H1 (cell line): ENCODE results near the gene SPINK4.

Experiments
- CBX5 ChIP-seq: fragments of 300-800, 300-1000 bp; sonication (generic); IDR thresholded peaks from 2 replicates; pipeline ENCODE4 v1.7.1; 2016; ENCODE audit warnings: antibody characterized with exemption, low read length, low read depth
- EP300 ChIP-seq, 2 experiments: IDR thresholded peaks; 1 replicate in 1 of 2; 2 replicates in 1 of 2; pipeline ENCODE4 v1.6.1; 2011 to 2012; ENCODE audit warnings: low read depth in 2 of 2, low read length in 2 of 2, mild to moderate bottlenecking in 2 of 2, borderline replicate concordance in 1 of 2, inconsistent platforms in 1 of 2, moderate library complexity in 1 of 2
- EZH2 ChIP-seq: fragments of 200-600 bp; sonication (generic); IDR thresholded peaks from 2 replicates; pipeline ENCODE4 v1.7.1; 2012; ENCODE audit warnings: low read depth, mild to moderate bottlenecking, moderate library complexity, low read length, inconsistent platforms; ENCODE audit not compliant: severe bottlenecking
- POLR2A ChIP-seq, 2 experiments: IDR thresholded peaks; 1 replicate in 1 of 2; 2 replicates in 1 of 2; pipeline ENCODE4 v1.6.1; 2011; ENCODE audit warnings: low read depth in 2 of 2, low read length in 2 of 2, mild to moderate bottlenecking in 2 of 2; ENCODE audit errors: control extremely low read depth in 1 of 2
- SIN3A ChIP-seq, 2 experiments: IDR thresholded peaks in 1 of 2; conservative IDR thresholded peaks in 1 of 2; 2 replicates each; pipeline ENCODE4 v1.6.1; 2011 to 2012; ENCODE audit warnings: low read length in 2 of 2, improper control_type of control experiment in 1 of 2, low read depth in 1 of 2, mild to moderate bottlenecking in 1 of 2
- TF ChIP-seq, protein P1 (sequence below), 3 experiments: IDR thresholded peaks; 1 replicate in 2 of 3; 2 replicates in 1 of 3; pipeline versions ENCODE4 v1.5.1 to v1.6.1; 2011; ENCODE audit warnings: low read length in 3 of 3, mild to moderate bottlenecking in 3 of 3, inconsistent platforms in 2 of 3, low read depth in 1 of 3, moderate library complexity in 1 of 3; ENCODE audit not compliant: insufficient read depth in 1 of 3; ENCODE audit errors: control extremely low read depth in 1 of 3

DNA sequence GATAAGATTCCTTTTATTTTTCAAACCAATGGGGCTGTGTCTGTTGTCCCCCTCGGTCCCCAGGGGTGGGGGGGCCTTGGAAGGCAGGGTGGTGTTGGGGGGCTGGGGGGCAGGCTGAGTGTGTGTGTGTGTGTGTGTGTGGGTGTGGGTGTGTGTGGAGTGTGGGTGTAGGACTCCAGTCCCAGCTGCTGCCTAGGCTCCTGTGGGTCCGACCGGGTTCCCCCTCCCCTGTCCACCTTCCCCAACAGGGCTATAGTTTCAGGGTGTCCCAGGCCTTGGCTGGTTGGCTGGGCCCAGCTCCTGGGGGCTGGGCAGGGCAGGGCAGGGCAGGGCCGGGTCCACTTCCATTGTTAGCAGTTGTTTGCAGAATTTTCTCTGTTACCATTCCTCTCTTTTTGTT is 48.3 kb downstream of the SPINK4 start:
- TF ChIP-seq, protein P1, sequence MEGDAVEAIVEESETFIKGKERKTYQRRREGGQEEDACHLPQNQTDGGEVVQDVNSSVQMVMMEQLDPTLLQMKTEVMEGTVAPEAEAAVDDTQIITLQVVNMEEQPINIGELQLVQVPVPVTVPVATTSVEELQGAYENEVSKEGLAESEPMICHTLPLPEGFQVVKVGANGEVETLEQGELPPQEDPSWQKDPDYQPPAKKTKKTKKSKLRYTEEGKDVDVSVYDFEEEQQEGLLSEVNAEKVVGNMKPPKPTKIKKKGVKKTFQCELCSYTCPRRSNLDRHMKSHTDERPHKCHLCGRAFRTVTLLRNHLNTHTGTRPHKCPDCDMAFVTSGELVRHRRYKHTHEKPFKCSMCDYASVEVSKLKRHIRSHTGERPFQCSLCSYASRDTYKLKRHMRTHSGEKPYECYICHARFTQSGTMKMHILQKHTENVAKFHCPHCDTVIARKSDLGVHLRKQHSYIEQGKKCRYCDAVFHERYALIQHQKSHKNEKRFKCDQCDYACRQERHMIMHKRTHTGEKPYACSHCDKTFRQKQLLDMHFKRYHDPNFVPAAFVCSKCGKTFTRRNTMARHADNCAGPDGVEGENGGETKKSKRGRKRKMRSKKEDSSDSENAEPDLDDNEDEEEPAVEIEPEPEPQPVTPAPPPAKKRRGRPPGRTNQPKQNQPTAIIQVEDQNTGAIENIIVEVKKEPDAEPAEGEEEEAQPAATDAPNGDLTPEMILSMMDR (IDR thresholded peaks at IDR 0.05; ENCODE audit: control extremely low read depth in 1 of 3, insufficient read depth in 1 of 3, low read depth in 1 of 3, low read length in 3 of 3) = no peak
- no peak for TF ChIP-seq EZH2
- TF ChIP-seq CBX5 = no peak
- no peak for TF ChIP-seq EP300 (IDR thresholded peaks at IDR 0.05; ENCODE audit: borderline replicate concordance in 1 of 2, low read depth in 2 of 2, low read length in 2 of 2)
- no peak for TF ChIP-seq SIN3A (conservative IDR thresholded peaks at IDR 0.05 in 1 of 2, IDR thresholded peaks at IDR 0.05 in 1 of 2; ENCODE audit: low read depth in 1 of 2, low read length in 2 of 2)
- no peak for TF ChIP-seq POLR2A (IDR thresholded peaks at IDR 0.05; ENCODE audit: control extremely low read depth in 1 of 2, low read depth in 2 of 2, low read length in 2 of 2)
